Middle frontal gyrus (tissue), 1 donor: ENCODE data around the gene OR2T5.
"Not testable (repeated sequence)": the region's sequence is repeated elsewhere in the genome, so short reads cannot be mapped to it uniquely, and the experiment has no call there.

Experiments used
- DNase-seq: peaks from one replicate; pipeline ENCODE4 v3.0.0-alpha.2; 2015; ENCODE audit warnings: low spot score; ENCODE audit errors: extremely low spot score

Gene OR2T5

GRCh38 chr1:248500305-248501035, 12.1 kb downstream of the OR2T5 start:
- DNase-seq: not testable (repeated sequence)

- not testable (repeated sequence) for DNase-seq
Measured at GRCh38 chr1:248507773-248508172, 19.4 kb downstream of the OR2T5 start, which contains the start of gene OR2G6. Gene OR2G6, plus strand, starts transcription at chr1:248508073. Its CDS starts 13,574 bp downstream, at chr1:248521647.

- DNase-seq: not testable (repeated sequence)
Measured at GRCh38 chr1:248510217-248510616, 21.8 kb downstream of the OR2T5 start.

- DNase-seq: no peak
Measured at GRCh38 chr1:248521856-248522255, 33.5 kb downstream of the OR2T5 start.

GRCh38 chr1:248537449-248537848, 49.1 kb downstream of the OR2T5 start:
- not testable (repeated sequence) for DNase-seq
